ENCODE measurements around the gene ETDB. TPM values are rescaled to one million over a fixed set of nuclear protein-coding genes. Genes with fewer than 3 reads are reported as not detected.
"Not testable (repeated sequence)": the region's sequence is repeated elsewhere in the genome, so short reads cannot be mapped to it uniquely, and the experiment has no call there.

The ETDB gene
- total RNA-seq: not detected

DNA sequence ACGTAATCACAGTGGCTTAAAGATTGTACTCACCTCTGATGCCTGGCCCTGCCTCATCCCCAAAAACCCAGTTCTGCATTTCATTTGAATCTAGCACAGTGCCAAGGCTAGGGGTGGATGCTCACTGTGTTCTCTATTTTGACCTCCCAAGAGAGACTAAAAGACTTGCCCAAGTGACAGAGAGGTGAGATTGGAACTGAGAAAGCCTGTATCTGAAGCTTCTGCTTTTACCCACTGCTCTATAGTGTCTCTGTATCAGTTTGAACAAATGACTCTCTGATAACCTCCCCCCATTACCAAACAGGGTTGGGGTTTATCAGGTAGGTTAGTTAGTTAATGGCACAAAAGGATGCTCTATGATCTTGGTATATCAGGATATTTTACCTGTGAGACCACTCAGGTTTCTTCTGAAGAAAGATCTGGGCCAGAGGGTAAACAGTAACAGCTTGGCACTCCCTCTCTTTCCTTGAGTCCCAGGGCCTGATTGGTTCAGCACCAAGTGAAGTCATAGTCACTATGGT, at the start of gene ETDB:
Gene ETDB, minus strand, starts transcription at position 471 of the 521 bp plus-strand sequence. CDS start 1,265 bp downstream, outside the sequence.
- not testable (repeated sequence) for DNase-seq

DNA sequence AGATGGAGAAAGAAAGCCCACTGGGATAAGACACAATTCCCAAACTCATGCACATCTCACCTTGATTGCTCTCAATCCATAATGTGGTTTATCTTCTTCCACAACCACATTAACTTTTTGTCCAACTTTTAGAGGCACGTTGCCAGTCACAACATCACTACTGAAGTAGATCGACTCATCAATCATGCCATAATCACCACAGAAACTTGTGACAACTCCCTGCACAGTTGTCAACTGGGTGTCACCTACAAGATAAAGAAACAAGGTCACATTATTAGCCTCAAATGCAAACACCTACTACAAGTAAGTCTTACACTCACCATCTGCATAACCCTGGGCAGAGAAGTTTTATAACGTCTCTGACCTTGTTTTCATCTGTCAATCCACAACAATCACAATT, 49.2 kb upstream of the ETDB start:
- DNase-seq: not testable (repeated sequence)

DNA sequence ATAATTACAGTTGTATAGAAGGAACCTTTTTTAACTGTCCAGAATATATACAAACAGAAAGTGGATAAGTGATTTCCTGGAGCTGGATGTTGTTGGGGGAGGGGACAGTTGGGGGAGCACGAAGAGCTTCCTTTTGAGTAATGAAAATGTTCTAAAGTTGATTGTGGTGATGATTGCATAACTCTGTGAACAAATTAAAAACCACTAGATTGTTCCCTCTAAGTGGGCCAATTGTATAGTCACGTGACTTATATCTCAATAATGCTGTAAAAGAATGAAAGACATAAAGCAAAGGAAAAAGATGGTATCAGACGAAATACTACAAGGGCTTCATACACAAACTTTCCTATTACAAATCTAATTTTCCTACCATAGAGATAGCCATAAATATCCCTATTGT, 48.2 kb upstream of the ETDB start:
- no peak for DNase-seq

DNA sequence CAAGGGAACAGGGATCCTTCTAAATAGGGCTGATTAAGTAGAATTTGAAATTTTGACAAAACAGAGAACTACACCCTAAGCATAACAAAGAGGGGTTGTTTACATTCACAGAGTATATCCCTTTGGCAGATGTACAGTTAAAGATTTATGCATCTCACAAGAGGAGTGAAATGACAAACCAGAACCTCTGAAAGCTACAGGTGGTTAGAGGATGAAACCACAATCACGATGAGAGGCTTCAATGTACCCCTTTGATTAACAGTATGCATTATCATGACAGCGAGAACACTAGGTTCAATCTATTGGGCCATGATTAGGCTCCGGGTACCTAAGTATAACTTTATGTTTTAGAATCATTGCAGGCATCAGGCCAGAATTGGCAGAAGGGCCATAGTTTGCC, 34.4 kb upstream of the ETDB start:
- DNase-seq: not testable (repeated sequence)

DNA sequence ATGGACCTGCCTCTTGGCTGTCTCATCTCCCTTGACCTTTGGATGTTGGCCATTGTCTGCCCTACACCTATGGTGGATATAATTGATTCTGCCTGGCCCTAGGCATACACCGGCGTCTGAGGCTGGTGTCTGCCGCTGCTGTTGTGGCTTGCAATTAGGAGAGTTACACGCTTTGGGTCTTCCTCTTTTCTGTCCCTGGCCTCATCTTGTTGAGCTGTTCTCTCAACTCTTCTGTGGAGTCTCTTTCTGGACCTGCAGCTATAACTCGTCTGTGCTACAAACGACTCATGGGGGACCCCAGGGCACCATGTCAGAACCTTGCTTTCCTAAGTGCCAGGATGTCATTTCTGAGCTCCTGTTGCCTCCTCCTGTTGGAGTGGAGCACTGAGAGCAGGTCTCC, 5.8 kb upstream of the ETDB start:
- not testable (repeated sequence) for DNase-seq

DNA sequence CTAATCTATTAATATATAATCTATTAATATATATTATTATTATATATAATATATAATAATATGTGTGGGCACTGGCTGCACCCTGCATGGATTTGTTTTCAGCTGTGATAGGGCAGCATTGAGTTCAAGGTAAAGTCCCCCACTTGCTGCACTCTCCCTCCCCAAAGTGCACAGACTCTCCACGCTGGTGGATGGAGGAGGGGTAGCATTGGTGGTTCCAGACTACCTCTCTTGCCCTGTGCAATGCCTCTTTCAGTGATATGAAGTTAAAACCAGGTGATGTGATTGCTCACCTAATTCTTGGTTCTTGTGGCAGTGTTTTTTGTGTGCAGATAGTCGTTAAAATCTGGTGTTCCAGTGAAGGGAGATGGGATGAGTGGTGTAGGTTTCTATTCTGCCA, 4.3 kb downstream of the ETDB start:
- not testable (repeated sequence) for DNase-seq

DNA sequence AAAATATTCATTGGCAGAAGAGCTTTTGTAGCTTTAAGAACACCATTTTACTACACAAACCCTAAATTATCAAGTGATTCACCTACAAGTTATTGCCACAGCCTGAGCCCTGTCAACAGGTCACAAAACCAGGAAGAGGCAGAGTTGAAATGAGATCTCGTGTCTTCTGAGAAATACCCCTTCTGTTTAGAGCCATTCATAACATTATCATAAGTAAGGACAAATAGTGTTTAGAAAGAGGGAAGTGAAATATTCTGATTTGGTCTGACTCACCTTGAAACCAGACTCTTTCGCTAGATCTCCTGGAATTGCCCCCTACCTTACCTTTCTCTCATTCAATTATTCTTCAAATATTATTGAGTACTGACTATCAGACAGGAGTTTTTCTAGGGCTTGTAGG, 5.9 kb downstream of the ETDB start:
- no peak for DNase-seq

DNA sequence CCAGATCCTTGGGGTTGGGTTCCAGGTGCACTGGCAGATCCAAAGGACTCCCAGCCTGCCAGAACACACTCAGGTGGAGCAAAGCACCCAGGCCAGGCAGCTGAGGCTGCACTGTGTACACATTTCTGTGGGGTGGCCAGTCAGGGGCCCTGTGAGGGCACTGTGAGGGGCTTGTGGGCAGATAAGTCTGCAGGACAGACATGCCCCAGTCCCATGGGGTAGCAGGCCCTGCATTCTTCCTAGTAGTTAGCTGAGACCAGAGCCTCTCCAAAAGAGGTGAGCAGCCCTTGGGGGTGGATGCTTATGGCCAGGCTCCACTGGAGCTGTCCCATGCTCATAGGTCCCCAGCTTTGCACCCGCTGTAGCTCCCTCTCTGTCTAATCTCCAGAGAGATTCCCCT, 7.6 kb downstream of the ETDB start:
- no peak for DNase-seq

DNA sequence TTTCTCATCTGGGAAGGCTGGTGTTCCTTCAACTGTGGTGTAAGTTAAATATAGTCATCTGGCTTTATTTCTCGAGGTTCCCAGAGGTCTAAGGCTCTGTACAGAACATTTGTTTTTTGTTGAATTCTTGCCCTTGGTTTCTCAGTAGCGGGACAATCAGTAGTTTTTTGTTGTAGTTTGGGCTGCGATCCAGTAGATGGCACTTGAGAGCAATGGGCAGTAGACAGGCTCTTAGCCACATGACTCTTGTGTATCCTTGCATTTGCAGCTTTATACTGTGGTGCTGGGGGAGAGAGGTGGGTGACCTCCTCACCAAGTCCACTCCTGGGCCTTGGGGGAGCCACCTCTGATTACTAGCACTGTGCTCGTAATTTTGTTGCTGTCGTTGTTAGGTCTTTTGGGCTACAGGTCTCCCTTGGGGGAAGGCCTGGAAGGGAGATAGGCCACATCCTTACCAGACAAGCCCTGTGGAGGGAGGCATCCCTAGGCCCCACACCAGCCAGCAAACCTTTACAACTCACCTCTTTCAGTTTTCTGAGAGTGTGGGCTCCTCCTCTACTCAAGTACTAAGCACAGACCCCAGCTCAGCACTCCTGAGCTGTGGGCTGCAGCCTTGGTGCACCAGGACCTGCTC, 8.1 kb downstream of the ETDB start:
- peak; percentile 17 for DNase-seq

DNA sequence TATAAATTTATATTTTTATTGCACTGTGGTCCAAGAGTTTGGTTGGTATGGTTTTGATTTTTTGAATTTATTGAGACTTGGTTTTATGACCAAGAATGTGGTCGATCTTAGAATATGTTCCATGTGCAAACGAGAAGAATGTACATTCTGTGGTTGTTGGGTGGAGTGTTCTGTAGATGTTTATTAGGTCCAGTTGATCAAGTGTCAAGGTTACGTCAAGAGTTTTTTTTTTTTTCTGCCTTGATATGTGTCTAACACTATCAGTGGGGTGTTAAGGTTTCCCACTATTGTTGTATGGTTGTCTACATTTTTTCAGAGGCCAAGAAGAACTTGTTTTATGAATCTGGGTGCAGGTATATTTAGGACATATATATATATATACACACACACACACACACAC, 10.8 kb downstream of the ETDB start:
- no peak for DNase-seq

DNA sequence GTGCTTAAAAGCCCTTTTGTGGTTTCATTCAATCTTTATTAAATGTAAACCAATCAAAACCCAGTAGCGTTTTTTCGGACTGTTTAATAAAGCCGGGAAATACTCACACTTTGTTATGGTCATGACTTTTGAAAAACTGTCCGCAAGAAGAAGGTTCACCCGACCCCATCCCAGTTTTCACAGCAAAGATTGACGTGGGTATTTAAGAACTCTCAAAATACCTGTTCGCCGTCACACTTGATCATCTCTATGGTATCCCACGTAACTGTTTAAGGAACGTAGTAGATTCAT, 20.9 kb downstream of the ETDB start:
- DNase-seq: no peak

DNA sequence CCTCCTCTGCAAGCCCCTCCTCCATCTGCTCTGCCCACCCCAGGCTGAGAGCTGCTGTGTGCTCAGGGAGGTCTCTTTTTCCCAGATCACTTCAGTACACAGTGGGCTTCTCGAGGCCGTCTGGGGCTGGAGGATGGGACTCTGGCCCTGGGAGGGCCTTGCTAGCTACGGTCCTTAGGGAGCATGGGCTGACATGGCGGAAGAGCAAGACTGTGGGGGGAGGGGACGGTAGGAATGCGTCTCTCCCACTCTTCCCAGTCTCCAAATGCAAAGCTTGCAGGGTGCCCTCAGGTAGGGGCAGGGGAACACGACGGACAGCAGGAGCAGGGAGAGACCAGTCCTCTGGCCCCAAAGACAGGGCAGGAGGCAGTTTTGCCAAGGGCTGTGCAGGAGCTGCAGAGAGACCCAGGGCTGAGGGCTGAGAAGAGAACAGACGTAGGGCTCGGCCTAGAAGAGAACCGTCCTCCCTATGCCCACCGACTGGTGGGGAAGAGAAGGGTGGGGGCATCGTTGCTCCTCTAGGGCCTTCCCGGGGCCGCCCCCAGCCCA, 23.1 kb downstream of the ETDB start:
- not testable (repeated sequence) for DNase-seq

DNA sequence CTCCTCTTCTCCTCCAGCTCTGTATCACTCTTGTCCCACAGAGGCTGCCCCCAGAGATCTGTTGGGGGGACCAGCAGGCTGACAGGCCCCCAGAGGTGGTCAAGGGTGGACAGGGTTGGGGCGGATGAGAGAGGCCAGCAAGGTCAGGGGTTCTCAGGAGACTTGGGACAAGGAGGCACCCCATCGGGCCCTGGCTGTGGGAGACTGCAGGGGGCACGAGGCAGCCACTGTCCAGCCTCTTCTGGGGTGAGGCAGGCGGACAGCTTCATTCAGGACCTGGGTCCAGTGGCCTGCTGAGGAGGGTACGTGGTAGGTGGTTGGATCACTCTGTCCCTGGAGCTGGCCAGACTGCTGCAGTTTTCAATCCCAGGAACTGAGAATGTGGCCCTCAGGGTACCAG, 24.6 kb downstream of the ETDB start:
- no peak for DNase-seq

DNA sequence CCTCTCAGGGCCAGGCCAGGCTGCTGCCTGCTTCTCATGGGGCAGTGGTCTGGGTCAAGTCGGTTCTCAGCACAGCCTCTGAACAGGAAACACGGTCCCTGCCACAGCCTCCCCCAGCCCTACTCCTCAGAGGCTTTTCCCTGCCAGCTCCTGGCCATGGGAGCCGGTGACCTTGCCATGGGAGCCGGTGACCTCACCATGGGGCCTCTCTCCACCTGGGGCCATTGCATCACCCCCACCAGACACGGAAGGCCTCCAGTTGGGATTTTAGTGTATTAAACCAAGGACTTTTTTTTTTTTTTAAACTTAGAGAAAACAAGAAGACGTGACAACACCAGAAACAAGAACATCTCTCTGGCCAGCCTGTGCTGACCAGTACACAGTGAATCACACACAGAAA, 25.6 kb downstream of the ETDB start:
- DNase-seq: no peak

DNA sequence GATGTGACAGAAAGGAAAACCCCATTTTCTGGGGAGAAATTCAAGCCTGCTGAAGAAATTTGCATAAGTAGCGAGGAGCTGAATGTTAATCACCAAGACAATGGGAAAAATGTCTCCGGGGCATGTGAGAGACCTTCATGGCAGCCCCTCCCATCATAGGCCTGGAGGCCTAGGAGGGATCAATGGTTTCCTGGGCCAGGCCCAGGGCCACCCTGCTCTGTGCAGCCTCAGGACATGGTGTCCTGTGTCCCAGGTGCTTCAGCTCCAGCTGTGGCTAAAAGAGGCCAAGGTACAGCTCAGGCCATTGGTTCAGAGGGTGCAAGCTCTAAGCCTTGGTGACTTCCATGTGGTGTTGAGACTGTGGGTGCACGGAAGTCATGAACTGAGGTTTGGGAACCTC, 31.2 kb downstream of the ETDB start:
- no peak for DNase-seq

DNA sequence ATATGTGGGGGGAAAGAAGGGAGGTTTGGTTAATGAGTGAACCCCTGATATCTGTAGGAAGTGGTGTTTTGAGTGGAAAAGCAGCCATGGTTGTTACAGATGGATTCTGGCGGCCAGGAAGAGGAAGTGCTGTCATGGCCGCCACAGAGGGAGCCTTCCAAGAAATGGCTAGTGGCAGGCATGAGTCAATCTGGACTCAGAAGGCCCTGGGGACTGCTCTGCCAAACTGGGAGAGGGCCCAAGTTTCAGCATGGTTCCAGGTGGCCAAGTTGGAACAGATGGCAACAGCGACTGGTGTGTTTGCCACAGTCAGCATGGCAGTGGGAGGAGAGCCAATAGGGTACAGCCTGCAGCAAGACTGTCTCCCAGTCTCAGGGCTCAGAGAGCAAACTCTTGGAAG, 32.5 kb downstream of the ETDB start:
- DNase-seq: no peak

DNA sequence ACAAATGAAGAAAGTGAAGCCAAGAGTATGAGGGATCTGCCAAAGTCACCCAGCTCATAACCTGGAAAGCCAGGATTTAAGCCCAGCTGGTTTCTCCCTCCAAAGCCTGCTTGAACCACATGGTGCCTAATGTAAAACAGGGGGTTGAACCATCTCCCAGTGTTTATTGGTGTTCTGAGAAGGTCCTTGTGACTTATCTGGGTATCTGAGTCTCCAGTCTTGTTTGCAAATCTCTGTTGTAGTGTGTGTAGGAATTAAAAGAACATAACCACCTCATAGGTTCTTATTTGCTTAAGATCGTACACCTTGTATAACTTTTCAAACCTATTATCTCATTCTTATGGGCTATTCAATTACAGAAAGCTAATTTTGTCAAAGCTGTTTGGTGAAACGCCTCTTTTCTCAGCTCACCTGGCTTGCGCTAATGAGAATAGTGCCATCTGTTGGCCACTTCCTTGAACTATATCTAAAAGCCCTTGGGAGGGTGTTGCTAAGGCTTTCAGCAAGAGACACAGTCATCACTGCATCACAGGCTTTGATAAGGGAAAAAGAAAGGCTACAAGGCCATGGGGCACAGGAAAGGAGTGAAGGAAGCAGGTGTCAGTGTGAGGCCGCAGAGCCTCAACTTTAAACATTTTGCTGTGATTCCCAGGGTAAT, 34.0 kb downstream of the ETDB start:
- DNase-seq: peak; percentile 42

DNA sequence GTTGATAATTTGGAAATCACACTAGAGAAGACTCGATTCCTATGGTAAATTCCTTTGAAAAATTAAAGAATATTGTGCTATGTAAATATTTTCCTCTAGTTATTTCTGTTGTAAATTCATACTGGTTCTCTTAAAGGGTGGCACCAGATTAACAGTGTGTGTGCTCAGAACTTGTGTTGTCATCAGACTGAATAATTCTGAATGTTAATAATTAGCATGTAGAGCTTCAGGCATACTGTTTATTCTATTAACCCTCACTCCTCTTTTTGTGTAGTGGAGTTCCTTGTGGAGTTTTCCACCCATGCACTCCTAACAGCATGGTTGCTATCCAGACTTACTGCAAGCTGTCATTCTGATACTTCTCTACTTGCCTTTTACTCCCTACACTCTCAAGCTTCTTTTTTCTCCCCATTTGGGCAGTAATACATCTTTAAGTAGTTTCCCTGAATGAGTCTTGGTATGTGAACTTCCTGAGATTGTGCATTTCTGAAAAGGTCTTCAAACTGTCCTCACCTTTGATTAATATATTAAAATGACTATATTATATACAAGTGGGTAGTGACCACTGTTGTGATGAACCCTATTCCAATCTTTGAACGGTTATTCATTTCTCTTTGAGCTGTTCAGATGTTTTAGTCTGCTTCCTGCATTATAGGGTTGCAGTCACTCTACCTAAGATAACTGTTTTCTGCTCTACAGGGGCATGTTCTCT, 38.5 kb downstream of the ETDB start:
- DNase-seq: no peak
